ENCODE data around the gene PDE4D. TPM values are rescaled to one million over a fixed set of nuclear protein-coding genes. Genes with fewer than 3 reads are reported as not detected.

PDE4D gene
- total RNA-seq, 1 donor from 2014 or later, result 44.8 TPM

GRCh38 chr5:59516161-59516560, 377.4 kb downstream of the PDE4D start:
- H3K27me3 ChIP-seq, result no peaks in the 10 kb centered on the region
- no peaks in the 10 kb centered on the region for H3K4me1 ChIP-seq
- intact Hi-C loops (cut with DNase I), result no loop called here
- H3K9me3 ChIP-seq, result no peaks in the 10 kb centered on the region
- H3K36me3 ChIP-seq, result no peaks in the 10 kb centered on the region
- no peak overlapping the region for H3K27ac ChIP-seq
- H3K4me3 ChIP-seq, result no peak overlapping the region
- no peak for DNase-seq (ENCODE audit: low spot score in 2 of 2)
- TF ChIP-seq, protein P1, sequence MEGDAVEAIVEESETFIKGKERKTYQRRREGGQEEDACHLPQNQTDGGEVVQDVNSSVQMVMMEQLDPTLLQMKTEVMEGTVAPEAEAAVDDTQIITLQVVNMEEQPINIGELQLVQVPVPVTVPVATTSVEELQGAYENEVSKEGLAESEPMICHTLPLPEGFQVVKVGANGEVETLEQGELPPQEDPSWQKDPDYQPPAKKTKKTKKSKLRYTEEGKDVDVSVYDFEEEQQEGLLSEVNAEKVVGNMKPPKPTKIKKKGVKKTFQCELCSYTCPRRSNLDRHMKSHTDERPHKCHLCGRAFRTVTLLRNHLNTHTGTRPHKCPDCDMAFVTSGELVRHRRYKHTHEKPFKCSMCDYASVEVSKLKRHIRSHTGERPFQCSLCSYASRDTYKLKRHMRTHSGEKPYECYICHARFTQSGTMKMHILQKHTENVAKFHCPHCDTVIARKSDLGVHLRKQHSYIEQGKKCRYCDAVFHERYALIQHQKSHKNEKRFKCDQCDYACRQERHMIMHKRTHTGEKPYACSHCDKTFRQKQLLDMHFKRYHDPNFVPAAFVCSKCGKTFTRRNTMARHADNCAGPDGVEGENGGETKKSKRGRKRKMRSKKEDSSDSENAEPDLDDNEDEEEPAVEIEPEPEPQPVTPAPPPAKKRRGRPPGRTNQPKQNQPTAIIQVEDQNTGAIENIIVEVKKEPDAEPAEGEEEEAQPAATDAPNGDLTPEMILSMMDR (IDR thresholded peaks at IDR 0.05), result no peak

DNA sequence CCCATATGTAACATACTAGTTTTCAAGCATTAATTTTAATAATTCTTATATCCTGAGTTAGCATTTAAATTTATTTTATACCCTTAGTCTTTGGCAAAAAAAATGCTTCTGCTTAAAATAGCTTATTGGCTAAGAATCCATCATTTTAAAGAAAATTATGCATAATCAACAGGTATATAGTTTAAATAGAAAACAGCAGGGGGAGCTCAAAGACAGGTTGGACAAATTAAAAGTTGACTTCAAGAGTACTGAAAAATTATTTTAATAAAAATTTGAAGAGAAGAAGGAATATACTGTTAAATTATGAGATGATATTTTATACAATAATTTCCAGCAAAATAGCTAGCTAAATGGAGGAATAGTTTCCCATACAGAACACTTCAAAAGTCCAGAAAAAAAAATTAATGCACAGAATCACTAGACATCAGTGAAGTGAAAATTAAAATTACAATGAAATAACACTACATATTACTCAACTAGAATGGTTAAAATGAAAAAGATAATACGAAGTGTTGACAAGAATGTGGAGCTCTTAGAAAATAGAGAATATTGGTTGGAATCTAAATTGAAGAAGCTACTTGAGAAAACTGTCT, 387.1 kb downstream of the PDE4D start:
- TF ChIP-seq, protein P1 (IDR thresholded peaks at IDR 0.05), result peak; percentile 6 to 47 (median 39)

GRCh38 chr5:59504043-59504442, 389.5 kb downstream of the PDE4D start:
- no peaks in the 10 kb centered on the region for H3K27me3 ChIP-seq
- H3K27ac ChIP-seq, result no peak overlapping the region
- no peaks in the 10 kb centered on the region for H3K36me3 ChIP-seq
- no peaks in the 10 kb centered on the region for H3K9me3 ChIP-seq
- no peaks in the 10 kb centered on the region for H3K4me1 ChIP-seq
- intact Hi-C loops (cut with DNase I), result no loop called here
- H3K4me3 ChIP-seq, result no peak overlapping the region
- TF ChIP-seq, protein P1 (IDR thresholded peaks at IDR 0.05), result no peak
- DNase-seq (ENCODE audit: low spot score in 2 of 2), result no peak

More for the DNA sequence above, 387.1 kb downstream of the PDE4D start:
- Histone ChIP-seq H3K9me3 (no peaks in the 10 kb centered on the region), H3K27ac (no peak overlapping the region), H3K4me1 (no peaks in the 10 kb centered on the region), H3K36me3 (no peaks in the 10 kb centered on the region), H3K27me3 (no peaks in the 10 kb centered on the region), H3K4me3 (no peak overlapping the region)
- DNase-seq (ENCODE audit: low spot score in 2 of 2), result no peak
- intact Hi-C loops (cut with DNase I), result loop anchor here (5.0 kb wide), 1 partner anchor 166 kb away; no protein-coding TSS in a partner anchor

DNA sequence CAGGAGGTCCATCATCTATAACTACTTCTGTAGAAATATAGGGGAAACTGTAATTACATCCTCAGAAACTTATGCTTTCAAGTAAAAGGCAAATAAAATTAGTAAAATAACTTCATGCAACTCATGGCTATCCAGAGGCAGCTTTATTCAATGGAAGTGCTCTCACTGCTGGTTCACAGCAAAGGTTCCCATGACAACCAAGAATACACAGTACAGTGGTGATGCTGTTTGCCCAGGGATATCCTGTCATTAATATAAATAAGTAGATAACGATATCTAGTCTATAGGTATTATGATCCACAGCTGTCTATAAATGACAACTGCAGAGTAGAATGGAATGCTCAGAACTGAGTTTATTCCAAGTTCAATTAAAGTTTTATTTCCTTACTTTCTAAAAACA, 390.3 kb downstream of the PDE4D start:
- Histone ChIP-seq H3K4me1 (no peaks in the 10 kb centered on the region), H3K9me3 (no peaks in the 10 kb centered on the region), H3K27me3 (no peaks in the 10 kb centered on the region), H3K27ac (no peak overlapping the region), H3K36me3 (no peaks in the 10 kb centered on the region), H3K4me3 (no peak overlapping the region)
- TF ChIP-seq, protein P1 (IDR thresholded peaks at IDR 0.05), result no peak
- no peak for DNase-seq (ENCODE audit: low spot score in 2 of 2)
- intact Hi-C loops (cut with DNase I), result no loop called here

DNA sequence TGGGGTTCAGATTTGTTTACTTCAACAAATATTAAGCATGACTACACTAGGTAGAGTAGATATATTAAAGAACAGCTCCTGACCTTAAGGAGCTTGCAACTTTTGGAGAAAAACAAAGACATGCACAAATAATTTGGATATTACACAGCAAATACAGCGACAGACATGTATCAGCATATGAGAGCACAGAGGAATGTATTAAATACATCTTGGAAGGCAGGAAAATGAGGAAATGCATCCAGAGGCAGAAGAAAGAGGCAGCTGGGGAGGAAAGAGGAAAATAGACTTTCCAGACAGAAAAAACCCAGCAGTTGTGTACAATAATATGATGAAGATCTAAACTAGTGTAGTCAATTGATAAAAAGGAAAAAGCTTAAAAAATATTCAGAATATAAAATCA, 392.2 kb downstream of the PDE4D start:
- H3K36me3 ChIP-seq, result no peaks in the 10 kb centered on the region
- intact Hi-C loops (cut with DNase I), result no loop called here

More for the DNA sequence above, 392.2 kb downstream of the PDE4D start:
- no peaks in the 10 kb centered on the region for H3K27me3 ChIP-seq
- H3K27ac ChIP-seq, result no peak overlapping the region
- no peak overlapping the region for H3K4me3 ChIP-seq
- no peaks in the 10 kb centered on the region for H3K9me3 ChIP-seq
- no peaks in the 10 kb centered on the region for H3K4me1 ChIP-seq
- TF ChIP-seq, protein P1 (IDR thresholded peaks at IDR 0.05), result no peak
- no peak for DNase-seq (ENCODE audit: low spot score in 2 of 2)
